Measurements from ENCODE around the gene APOBR.

DNA sequence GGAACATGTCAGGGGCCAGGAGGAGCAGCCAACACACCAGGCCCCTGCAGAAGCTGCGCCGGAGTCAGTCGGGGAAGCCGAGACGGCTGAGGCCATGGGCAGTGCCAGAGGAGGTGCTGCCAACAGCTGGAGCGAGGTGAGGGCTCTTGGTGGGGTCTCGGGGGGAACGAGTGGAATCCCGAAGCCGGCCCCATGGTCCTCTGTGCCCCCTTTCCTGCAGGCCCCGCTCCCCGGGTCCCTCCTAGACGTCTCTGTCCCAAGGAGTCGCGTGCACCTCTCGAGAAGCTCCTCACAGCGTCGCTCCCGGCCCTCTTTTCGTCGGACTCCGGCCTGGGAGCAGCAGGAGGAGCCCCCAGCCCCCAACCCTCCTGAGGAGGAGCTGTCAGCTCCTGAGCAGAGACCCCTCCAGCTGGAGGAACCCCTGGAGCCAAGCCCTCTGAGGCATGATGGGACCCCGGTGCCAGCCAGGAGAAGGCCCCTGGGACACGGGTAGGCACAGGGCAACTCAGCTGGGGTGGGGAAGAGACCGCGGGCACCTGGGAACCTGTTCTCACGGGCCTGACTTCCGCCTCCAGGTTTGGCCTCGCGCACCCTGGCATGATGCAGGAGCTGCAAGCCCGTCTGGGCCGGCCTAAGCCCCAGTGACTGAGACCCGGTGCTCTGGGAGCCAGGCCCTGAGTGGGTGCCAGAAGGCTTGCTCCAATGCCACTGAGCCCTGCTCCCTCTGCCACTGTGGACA lies 3.6 kb downstream of the APOBR start:
- TF ChIP-seq POLR2A (IDR thresholded peaks at IDR 0.05; ENCODE audit: low read depth, low read length) (no peak), POLR2AphosphoS5 (IDR thresholded peaks at IDR 0.05; ENCODE audit: insufficient read depth, low read depth, low read length) (no peak), GATA2 (IDR thresholded peaks at IDR 0.05; ENCODE audit: insufficient read depth, insufficient read length, low read depth, low read length) (no peak)
- TF ChIP-seq, protein P1, sequence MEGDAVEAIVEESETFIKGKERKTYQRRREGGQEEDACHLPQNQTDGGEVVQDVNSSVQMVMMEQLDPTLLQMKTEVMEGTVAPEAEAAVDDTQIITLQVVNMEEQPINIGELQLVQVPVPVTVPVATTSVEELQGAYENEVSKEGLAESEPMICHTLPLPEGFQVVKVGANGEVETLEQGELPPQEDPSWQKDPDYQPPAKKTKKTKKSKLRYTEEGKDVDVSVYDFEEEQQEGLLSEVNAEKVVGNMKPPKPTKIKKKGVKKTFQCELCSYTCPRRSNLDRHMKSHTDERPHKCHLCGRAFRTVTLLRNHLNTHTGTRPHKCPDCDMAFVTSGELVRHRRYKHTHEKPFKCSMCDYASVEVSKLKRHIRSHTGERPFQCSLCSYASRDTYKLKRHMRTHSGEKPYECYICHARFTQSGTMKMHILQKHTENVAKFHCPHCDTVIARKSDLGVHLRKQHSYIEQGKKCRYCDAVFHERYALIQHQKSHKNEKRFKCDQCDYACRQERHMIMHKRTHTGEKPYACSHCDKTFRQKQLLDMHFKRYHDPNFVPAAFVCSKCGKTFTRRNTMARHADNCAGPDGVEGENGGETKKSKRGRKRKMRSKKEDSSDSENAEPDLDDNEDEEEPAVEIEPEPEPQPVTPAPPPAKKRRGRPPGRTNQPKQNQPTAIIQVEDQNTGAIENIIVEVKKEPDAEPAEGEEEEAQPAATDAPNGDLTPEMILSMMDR (IDR thresholded peaks at IDR 0.05; ENCODE audit: extremely low read depth in 1 of 2, insufficient read depth in 1 of 2, low read depth in 1 of 2, low read length in 2 of 2) = no peak
- TF ChIP-seq, protein P2, sequence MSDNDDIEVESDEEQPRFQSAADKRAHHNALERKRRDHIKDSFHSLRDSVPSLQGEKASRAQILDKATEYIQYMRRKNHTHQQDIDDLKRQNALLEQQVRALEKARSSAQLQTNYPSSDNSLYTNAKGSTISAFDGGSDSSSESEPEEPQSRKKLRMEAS (IDR thresholded peaks at IDR 0.05; ENCODE audit: insufficient read depth, insufficient read length) = no peak

Data from endothelial cell of umbilical vein (primary cell).